Measurements from ENCODE around the gene LDLRAD3.

LDLRAD3 gene

DNA sequence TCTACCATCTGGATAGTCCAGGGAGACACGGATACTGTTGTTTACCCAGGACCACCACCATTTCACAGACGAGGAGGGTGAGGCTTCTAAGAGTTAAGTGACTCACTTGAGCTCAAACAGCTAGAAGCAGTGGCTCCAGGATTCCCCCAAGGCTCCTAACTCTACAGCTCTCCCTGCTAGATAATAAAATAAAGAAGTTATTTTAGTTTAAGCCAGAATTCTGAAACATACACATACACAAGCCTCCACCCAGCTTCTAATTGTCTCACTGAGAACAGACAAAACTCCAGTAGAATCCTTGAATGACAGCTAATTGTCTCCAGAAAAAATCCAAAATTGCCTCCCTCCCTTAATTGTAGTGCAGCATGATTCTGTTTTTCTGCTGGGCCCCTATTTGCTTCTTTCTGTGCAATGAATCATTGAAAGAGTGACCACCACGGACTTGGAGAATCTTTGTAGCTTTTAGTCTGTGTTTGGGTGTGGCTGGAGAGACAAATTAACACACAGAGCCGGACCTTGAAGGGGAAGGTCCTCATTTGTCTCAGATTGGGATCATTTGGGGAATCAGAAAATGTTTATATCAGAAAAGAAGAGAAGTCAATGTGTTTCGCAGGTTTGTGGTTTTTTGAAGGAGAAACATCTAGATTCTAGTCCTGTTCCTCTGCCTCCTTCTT lies 280.5 kb downstream of the LDLRAD3 start:
- DNase-seq, result no peak

DNA sequence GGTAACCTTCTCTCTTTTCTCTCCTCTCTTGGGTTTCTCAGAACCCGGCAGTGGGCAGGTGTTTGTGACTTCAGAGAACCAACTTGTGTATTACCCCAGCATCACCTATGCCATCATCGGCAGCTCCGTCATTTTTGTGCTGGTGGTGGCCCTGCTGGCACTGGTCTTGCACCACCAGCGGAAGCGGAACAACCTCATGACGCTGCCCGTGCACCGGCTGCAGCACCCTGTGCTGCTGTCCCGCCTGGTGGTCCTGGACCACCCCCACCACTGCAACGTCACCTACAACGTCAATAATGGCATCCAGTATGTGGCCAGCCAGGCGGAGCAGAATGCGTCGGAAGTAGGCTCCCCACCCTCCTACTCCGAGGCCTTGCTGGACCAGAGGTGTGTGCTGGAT lies 283.2 kb downstream of the LDLRAD3 start:
- DNase-seq, result no peak

DNA sequence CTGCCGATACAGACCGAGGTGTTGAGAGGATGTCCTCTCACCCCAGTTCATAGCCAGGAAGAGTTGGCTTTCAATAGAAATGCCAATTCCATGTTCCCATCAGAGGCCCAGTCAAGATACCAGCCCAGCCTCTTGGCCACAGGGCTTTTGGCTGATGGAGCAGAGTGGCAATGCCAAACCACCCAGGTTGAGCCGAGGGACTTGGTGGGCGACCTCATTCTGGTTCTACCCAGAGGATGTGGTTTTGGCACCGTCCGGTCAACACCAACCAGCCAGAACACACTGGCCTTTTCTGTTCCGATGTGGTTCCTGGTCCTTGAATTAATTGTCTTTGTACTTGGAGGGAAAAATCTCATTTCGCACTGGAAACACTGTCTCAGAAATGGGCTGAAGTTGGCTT lies 284.8 kb downstream of the LDLRAD3 start:
- no peak for DNase-seq

DNA sequence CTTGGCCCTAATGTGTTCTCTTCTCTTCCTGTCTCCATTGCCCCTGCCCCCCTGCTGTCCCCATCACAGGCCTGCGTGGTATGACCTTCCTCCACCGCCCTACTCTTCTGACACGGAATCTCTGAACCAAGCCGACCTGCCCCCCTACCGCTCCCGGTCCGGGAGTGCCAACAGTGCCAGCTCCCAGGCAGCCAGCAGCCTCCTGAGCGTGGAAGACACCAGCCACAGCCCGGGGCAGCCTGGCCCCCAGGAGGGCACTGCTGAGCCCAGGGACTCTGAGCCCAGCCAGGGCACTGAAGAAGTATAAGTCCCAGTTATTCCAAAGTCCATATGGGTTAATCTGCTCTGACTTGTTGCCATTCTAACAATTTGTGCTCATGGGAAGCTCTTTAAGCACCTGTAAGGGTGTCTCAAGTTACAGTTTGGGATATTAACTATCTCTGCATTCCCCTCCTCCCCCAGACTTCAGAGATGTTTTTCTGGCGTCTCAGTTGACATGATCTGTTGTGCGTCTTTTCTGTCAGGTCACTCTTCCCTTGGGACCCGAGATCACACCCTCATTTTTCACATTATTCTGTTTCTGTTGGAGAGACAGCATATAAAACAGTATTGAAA lies 285.3 kb downstream of the LDLRAD3 start:
- DNase-seq, result no peak

DNA sequence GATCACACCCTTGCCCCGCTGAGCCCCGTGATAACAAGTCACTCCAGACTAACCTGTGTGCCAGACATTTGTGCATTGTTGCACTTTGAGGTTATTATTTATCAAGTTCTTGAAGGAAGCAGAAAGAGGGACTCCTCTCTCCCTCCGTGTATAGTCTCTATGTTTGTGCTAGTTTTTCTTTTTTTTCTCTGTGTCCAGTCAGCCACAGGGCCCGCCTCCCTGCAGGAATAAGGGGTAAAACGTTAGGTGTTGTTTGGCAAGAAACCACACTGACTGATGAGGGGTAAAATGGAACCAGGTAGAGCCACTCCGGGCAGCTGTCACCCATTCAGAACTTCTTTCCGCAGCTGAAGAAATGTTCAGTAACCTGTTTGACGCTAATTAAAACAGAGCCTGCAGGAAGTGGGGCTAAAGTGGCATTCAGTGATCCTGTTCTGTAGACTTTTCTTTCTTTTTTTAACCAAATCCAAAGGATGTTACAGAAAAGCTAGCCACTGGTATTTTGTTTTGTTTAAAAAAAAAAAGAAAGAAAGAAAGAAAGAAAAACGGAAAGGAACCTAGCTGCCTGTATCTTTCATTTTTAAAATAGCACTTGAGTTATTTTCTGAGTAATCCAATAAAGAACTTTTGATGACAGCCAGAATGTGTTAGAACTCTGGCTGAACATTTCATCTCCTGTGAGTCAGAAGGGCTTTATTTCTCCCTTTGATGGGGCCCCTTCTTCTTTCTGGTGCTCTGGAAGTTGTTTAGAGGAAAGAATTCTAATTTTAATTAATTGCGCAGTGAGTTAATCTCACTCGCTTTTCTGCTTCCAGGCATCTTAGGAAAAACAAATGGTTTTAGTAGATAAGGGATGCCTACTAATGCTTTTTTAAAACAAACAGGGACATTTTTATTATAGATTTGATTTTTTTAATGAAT lies 287.2 kb downstream of the LDLRAD3 start:
- DNase-seq, result no peak

DNA sequence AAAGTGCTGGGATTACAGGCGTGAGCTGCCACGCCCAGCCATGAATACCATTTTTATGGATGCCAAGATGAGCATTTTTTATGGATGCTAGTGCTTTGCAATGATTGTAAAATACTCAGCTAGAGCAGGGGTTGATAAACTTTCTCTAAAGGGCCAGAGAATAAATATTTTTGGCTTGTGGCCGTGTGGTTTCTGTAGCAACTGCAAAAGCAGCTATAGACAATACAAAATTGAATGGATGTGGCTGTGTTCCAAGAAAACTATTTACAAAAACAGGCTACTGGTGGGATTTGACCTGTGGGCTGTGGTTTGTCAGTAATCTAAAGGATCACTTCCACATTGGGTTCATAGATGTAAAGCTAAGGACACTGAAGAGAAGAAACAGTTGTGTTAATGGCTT lies 289.3 kb downstream of the LDLRAD3 start:
- peak; percentile 41 for DNase-seq

DNA sequence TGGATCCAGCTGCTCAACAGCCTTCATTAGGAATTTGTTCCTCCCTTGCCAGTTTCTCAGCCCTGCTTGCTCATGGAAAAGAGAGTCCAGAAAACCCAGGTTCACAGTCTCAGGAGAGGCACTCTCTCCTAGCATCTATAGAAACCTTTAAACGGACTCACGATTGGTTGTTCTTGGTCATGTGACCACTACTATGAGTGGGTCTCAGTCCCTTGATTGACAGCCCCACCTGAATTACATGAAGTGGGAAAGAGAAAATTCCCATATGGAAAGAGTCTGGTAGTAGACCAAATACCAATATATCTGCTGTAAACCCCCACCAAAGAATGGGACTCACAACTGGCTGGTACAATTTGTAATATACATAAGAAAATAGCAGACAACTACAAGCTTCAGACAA lies 291.0 kb downstream of the LDLRAD3 start:
- no peak for DNase-seq

DNA sequence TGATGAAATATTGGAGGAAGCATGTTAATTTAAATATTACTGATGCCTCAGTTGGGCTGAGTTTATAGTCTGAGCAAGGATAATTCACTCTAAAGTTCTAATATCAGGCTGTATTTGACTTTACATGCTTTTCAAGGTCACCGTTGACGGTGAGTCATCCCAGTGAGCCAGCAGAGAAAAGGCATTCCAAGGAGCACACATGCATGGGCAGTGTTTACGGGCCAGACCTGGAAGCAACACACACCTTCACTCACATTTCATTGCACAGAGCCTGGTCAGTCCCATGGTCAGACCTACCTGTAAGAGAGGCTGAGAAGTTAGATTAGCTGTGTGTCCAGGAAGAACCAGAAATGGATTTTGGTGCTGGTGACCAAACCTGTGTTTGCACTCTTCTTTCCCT lies 291.9 kb downstream of the LDLRAD3 start:
- no peak for DNase-seq

DNA sequence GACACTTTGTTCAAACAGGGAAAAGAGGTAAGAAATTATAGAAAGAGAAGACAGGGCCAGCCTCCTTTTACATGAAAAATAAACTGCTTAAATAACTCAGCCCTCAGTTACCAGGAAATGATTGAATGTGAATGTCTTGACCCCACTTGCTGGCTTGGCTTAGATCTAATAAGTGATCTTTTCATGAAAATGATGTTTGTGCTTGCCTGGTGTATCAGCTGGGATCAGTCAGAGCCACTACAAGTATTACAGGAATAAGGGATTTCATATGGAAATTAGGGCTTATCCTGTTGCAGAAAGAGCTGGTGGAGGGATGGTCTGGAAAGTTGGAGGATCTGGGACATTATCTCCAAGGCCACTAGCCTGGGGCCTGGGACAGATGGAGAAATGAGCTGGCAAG lies 293.5 kb downstream of the LDLRAD3 start:
- no peak for DNase-seq

DNA sequence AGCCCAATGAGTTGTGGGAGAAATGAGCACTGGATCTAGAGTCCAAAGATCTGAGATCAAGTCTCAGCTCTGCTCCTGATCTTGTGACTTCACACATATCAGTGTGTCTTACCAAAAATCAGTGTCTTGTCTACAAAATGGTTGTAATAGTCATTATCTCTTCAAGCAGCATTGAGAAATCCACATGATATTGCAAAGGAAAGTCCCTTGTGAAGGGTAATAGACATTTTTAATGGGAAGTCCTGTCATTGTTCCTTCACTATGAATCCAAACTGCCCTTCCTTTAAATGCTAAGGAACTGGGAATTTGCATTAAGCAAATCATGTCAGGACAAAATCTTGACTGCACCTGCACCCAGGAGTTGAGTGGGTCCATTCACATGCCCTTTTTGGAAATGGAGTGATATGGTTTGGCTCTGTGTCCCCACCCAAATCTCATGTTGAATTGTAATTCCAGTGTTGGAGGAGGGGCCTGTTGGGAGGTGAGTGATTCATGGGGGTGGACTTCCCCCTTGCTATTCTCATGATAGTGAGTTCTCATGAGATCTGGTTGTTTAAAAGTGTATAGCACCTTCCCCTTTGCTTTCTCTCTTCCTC lies 294.3 kb downstream of the LDLRAD3 start:
- DNase-seq, result no peak

DNA sequence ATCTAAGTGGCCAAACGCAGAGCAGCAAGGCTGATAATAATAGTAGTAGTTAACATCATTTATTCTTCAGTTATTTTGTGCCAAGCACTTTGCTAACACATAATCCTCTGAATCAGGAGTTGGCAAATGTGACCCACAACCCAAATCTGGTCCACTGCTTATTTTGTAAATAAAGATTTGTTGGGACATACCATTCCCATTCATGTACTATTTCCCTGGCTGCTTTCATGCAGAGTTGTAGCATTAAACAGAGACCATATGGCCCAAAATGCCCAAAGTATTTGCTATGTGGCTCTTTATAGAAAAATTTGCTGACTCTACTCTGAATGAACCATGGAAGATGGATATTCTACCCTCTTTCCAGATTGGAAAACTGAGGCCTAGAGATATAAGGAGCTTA lies 295.0 kb downstream of the LDLRAD3 start:
- DNase-seq, result no peak

DNA sequence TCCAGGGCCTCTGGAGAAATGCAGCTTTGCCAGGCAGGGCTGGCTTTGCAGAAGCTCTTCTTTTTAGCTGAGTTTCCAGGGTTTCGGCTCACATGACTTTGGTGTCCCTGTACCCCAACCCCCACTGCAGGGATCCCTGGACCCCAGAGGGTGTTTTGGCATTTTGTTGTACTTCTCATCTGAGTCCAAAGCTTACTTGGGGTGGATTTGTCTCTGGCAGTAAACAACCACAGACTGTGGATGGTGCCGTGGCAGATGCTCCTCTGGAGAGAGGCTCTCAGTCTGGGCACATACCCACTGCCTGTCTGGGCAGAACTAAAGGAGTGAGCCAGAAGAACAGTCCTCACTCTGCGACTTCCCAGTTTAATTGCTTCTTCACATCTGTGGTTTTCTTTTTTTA lies 295.8 kb downstream of the LDLRAD3 start:
- no peak for DNase-seq

DNA sequence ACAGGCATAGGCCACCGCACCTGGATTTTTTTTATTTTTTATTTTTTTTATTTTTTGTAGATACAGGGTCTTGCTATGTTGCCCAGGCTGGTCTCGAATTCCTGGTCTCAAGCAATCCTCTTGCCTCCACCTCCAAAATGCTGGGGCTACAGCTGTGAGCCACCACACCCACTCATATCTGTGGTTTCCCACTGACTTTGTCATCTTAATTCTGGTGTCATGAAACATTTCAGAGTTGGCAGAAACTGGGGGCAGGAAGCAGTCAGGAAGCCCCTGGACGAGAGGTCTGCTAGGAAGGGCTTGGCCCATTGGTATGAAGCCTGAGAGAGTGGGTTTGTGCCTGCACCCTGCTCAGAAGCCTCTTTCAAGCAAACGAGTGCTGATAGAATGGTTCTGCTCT lies 296.3 kb downstream of the LDLRAD3 start:
- no peak for DNase-seq

DNA sequence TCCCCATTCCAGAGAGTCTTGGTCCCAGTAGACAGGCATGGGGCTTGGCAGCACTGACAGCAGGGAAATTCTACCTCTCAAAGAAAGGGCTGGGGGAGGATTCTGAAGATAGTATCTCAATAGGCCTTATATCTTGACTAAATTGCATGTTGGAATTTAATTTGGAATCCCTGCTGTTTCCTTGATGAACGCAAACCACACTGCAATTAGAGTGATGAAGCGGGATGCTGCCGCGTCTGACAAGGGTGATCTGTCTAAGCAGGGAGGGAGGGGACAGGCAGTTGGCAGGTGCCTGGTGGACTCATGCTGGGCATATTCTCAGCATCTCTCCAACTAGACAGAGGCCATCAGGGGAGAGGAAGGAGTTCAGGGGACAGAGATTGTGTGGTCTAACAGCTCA lies 296.9 kb downstream of the LDLRAD3 start:
- peak; percentile 82 for DNase-seq

DNA sequence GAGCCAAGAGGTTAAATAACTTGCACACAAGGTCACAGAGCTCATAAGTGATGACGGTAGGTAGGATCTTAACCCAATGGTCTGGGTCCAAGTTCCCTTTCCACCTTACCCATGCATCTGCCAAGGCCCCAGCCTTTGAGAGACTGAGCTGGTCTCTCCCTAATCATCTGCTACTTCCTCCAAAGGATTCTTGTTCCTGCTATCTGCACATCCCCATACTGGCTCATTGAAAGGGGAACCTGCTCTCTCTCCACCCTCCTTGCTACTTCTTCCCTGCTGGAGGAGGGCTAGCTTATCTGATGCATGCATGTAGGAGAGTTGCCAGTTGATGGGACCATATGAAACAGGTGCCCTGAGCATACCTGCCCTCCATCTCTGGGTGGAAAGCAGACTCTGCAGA lies 297.6 kb downstream of the LDLRAD3 start:
- DNase-seq, result no peak

DNA sequence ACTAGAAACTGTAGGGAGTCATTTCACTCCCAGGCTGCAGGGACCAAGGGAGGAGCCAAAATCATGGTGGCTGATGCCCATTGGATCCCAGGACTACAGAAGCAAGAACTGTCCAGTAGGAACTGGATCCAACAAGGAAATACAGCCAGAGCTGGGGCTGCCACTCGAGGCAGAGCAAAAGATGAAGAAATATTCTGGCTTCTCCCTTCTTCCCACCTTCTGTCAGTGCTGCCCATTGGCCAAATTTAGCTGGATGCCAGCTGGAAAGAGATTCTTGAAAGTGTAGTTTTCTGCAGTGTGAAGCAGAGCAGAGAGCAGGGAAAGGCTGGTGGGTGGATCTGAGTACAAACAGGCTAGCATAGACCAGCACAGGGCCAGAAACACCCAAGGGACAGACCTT lies 299.8 kb downstream of the LDLRAD3 start:
- DNase-seq, result no peak

DNA sequence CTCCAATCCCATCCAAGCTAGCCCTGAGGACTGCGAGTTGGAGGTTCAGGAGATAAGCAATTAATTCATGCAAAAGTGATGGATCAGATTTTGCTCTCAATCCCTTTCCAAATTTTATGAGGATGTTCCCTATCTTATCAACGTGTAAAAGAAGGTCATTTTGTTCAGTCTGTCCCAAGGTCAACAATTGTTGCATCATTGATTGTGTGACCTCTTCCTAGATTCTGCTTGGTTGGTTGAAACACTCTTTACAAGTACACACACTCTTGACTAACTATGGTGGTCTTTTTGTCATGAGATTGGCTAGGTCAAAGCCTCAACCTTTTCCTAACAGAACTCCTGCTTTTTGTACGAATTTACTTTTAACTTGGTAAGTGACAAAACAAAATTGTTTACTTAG lies 303.6 kb downstream of the LDLRAD3 start:
- DNase-seq, result no peak

DNA sequence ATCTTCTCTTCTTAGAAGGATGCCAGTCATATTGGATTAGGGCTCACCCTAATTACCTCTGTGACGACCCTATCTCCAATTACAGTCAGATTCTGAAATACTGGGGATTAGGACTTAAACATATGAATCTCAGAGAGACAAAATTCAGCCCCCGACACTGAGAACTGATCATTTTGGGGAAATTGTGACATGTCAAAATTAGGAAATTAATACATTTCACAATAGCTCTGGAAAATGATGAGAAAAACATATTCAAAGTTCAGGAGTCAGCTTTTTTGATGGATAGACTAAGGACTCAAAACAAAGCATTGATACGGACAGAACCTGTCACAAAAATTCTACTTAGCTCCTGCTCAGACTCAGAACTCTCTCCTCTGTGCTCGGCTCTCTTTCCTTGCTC lies 304.6 kb downstream of the LDLRAD3 start:
- no peak for DNase-seq

DNA sequence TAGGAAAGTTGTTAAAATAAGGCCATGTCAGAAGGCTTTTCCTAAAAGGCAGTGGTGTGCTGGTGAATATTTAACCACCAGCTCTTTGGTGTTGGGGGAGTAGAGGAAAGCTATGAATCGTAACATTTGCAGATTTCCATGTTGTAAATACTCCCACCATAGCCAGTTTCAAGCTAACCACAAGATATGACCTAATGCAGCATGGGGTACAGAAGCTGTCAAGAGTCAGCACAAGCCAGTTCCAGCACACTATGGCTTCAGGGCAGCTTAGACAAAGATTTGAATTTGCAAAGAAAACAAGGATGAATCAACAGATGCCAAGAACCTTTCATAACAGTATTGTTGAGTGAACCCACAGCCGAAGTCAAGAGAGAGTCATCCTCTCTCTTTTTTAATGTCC lies 305.4 kb downstream of the LDLRAD3 start:
- DNase-seq, result no peak

DNA sequence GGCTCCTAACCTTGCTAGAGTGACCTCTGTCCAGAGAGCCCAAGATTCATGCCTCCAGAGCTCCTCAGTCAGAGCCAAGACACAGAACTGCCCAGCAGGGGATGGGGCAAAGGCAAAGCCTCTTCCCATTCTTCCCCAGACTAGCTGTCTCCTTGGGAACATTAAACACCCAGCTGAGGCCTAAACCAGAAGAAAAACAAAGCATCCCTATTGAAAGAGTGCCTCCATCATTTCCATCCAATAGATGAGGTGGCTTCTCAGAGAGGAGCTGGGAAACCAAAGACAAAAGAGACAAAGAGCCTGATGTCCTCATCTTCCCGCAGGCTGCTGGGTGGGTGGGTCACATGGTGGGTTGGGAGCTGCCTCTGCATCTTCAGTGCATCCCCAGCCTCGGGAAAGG lies 308.0 kb downstream of the LDLRAD3 start:
- DNase-seq, result no peak

DNA sequence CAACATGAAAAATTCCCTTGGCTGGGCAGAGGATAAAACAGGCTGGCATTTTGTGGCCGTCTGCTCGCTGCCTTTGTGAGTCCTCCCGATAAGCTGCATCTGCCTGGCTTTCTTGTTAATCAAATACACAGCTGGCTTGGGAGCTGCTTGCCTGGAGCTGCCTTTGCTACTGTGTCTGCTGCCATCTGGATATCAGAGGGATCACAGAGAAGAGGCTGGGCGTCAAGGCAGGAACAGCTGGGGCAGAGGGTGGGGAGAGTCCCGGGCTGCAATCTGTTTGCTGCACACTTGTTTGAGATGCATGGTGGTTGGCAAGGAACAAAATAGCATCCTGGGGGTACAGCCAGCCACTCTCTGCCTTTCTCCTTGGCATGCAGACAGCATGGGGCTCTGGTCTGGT lies 309.4 kb downstream of the LDLRAD3 start:
- DNase-seq, result peak; percentile 54

DNA sequence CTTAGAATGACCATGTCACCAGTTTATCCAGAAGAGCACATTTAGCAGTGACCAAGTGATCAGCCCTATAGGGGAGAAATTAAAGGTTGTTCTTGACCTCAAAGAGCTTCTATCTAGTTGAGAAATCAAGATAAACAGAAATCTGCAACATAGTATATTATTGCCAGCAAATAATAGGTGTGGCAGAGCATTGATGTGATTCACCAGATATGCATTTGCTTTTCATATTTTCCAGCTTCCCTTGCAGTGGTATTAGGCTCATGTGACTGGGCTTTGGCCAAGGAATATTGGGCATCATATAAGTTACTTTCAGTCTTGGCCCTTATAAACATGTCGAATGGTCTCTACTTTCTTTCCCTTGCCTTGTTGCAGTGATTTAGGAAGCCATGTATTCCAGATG lies 310.9 kb downstream of the LDLRAD3 start:
- DNase-seq, result no peak

DNA sequence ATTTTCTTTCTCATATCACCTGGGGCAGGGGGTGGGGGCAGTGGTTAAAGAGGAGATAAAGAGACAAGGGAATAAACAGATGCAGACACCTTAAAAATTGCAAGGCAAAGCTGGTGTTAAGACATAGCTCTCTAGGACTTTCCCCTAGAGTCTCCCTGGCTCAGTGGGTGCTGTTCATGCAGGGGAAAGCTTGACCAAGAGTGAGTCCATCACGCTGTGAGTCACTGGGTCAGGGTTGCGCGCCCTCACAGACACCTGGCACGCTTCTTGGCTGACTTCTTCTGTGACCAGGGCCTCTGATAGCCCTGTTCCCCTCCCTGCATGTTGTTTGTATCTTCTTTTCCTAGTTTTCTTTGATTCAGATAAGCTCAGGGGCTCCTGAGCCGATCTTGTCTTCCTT lies 313.5 kb downstream of the LDLRAD3 start:
- no peak for DNase-seq

All from NCI-H2227 treated with DMSO at 0.1 percent for 48 hours (cell line).